GM12873 (cell line): Measurements from ENCODE around the gene AIDA.

Experiments used
- TF ChIP-seq, protein P1 (sequence below): IDR thresholded peaks from 2 replicates; pipeline ENCODE4 v1.5.1; 2012; ENCODE audit warnings: low read depth, mild to moderate bottlenecking, moderate library complexity, low read length, control low read depth; ENCODE audit not compliant: insufficient read depth; ENCODE audit errors: missing control alignments

AIDA gene

DNA sequence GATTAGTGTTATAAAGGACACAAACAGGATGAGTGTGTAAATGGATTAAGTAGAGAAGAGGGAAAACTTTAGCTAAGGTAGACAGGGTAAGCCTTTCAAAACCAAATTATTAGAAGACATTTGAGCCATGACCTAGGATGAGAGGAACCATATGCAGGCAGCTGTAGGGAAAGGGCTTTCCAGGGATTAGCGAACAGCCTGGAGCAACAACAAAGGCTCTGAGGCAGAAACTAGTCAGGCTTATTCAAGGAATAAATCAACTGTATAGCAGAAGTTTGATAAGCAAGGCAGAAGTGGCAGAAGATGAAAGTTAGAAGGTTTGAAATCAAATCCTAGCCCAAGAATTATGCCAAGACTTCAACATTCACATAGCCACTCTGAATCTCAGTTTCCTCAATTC lies 21.3 kb downstream of the AIDA start:
- TF ChIP-seq, protein P1, sequence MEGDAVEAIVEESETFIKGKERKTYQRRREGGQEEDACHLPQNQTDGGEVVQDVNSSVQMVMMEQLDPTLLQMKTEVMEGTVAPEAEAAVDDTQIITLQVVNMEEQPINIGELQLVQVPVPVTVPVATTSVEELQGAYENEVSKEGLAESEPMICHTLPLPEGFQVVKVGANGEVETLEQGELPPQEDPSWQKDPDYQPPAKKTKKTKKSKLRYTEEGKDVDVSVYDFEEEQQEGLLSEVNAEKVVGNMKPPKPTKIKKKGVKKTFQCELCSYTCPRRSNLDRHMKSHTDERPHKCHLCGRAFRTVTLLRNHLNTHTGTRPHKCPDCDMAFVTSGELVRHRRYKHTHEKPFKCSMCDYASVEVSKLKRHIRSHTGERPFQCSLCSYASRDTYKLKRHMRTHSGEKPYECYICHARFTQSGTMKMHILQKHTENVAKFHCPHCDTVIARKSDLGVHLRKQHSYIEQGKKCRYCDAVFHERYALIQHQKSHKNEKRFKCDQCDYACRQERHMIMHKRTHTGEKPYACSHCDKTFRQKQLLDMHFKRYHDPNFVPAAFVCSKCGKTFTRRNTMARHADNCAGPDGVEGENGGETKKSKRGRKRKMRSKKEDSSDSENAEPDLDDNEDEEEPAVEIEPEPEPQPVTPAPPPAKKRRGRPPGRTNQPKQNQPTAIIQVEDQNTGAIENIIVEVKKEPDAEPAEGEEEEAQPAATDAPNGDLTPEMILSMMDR, result no peak

DNA sequence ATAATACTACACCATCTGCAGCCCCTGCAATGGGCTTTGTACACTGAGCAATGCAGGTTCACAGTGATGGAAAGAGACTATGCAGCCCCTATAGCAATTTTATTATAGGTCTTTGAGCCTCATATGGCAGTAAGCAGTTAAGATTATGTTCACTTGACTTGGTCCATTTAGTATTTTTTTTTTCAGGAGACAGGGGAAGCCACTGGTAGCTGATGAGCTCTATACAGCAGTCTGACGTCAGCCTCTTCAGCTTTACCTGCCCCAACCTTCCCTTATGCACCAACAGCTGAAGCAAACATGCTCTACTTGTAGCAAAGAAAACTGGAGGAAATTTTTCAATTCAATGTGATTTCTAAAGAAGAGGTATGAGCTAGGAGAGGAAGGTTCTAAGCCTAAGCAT lies 32.2 kb downstream of the AIDA start:
- TF ChIP-seq, protein P1, result no peak

DNA sequence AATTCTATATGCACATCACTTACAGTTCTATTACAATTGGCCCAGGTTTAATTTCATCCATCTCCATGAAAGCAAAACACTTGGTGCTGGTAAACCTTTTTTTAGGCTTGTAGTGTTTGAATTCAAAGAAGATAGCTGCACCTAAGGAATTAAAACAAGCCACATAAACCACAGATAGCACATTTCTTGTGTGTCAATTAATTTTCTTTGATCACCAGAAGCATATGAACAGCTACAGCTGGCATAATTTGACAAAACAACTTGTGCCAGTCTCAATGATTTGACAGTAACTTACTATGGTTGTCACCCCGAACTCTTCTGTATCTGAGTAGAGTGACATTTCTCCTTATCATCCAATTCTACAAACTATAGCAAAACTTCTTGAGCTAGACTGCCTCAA lies 42.2 kb downstream of the AIDA start:
- TF ChIP-seq, protein P1, result no peak

DNA sequence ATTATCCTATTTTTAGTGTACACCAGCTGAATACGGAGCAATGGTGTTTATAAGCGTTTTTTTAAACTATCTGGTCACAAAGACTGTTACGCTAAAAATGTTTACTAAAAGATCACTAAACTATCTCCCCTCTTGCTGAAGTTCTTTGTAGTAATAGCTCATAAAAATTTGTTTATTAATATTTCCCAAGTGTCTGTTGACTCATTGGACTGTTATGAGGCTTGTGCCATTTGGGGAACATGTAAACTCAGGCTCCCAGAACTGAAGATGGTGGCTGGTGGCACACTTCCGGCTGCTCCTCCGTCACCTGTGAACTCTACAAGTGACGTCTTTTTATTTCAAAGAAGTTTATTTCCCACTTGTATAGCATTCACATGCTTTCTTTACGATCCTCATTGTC lies 46.3 kb downstream of the AIDA start:
- TF ChIP-seq, protein P1, result no peak

DNA sequence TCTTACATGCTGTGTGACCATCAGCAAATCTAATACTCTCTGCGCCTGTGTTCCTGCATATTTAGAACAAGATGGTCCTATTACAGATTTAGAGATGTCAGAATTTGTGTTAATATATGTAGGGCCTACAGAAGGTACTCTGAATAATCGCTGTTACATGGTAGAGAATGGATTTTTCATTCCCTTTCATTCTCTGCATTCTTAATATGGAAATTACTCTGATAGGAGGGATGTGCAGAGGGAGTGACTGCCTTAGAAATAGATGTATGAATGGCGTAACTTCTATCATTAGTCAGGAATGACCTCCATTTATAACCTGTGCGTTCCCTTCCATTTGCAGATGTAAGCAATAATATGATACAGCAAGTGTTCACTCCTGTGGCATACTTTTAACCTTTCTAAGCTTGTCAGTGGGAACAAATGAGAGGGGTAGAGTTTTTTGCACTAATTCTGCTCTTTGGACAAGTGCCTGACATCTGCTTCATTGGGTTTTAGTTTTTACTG lies 48.8 kb downstream of the AIDA start:
- TF ChIP-seq, protein P1, result no peak

DNA sequence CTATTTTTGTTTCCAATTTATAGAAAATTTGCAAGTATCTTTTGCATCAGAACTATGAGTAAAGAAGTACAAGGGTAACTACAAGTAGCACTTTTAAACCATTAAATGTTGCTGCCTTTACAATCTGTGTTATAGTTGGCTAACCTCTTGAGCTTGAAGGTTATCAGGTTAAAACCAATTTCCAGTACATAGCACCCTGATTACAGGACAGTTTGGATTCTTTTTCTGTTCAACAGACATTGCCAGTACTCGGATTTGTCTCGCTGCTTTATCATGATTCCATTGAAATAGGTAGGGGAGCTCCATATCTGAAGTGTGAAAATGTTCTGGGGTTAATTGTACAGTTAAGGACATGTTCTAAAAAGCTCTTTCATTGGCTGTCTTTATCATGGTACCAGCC lies 54.4 kb downstream of the AIDA start:
- TF ChIP-seq, protein P1, result no peak

DNA sequence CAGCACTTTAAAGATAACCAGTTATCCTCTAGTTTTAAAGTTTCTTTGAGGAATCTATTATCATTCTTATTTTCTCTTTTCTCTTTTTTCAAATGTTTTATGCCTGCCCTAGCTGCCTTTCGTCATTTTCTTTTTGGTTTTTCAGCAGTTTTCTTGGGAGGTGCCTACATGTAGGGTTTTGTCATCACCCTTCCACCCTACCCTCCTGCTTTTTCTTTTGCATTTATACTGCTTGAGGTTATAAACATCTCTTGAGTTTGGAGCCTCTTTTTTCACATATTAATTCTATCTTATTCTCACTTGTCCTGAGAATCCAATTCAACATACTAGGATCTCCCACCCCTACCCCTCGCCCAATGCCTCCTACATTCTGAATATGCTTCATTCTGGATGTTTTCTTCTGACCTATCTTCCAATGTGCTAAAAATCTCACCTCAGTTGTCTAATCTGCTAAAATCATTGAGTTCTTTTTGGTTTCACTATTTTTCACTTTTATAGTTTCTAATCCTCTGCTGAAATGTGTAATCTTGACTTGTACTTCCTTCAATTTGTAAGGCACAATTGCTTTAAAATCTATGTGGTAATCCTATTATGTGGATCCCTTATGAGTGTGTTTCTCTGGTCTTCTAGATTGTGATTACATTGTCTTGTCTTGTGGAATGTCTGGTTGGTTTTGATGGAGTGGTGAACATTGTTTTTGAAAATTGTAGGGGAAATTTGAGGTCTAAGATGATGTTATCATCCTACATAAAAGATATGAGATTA lies 55.7 kb downstream of the AIDA start:
- TF ChIP-seq, protein P1, result no peak
